DOHH2 (cell line): ENCODE results near the gene NPEPL1.

Experiments used
- EZH2phosphoT487 ChIP-seq: fragments of 200-600 bp; sonication (generic); IDR thresholded peaks from 2 replicates; pipeline ENCODE4 v1.6.1; 2017; ENCODE audit warnings: borderline replicate concordance, mild to moderate bottlenecking, antibody characterized with exemption, low read length, moderate library complexity, mixed read lengths
- TF ChIP-seq, protein P1 (sequence below): fragments of 200-600 bp; sonication (generic); IDR thresholded peaks from one replicate; pipeline ENCODE4 v1.5.1; 2014; ENCODE audit warnings: antibody characterized with exemption, mild to moderate bottlenecking, low read depth, low read length; ENCODE audit not compliant: poor library complexity, severe bottlenecking

DNA sequence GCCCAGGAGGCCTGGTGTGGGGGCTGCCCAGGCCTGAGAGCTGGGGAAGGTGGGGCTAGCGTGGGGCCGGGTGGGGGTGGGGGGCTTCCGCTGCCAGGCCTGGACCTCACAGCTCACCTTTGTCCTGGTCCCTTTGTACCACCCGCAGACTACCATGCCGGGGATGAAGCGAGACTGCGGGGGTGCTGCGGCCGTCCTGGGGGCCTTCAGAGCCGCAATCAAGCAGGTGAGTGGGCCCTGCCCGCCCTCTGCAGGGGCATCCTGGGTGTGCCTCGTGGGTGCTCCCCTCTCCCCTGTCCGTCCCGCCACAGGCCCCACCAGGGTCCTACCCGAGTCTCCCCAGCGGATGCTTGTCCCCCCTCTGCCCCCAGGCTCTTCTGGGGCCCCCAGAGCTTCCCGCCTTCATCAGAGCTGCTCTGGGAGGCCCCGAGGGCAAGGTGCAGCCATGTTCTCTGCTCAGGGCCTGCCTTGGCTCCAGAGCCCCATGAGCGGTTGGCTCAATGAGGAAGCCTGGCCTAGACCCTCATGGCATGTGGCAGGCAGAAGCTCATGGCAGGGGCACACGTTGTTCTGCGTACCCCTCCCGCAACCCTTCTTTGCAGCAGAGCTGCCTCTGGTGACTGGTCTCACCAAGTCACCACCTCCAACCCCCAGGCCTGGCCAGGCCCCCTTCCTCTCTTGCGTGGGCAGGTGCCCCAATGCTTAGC lies 14.5 kb downstream of the NPEPL1 start:
- TF ChIP-seq, protein P1, sequence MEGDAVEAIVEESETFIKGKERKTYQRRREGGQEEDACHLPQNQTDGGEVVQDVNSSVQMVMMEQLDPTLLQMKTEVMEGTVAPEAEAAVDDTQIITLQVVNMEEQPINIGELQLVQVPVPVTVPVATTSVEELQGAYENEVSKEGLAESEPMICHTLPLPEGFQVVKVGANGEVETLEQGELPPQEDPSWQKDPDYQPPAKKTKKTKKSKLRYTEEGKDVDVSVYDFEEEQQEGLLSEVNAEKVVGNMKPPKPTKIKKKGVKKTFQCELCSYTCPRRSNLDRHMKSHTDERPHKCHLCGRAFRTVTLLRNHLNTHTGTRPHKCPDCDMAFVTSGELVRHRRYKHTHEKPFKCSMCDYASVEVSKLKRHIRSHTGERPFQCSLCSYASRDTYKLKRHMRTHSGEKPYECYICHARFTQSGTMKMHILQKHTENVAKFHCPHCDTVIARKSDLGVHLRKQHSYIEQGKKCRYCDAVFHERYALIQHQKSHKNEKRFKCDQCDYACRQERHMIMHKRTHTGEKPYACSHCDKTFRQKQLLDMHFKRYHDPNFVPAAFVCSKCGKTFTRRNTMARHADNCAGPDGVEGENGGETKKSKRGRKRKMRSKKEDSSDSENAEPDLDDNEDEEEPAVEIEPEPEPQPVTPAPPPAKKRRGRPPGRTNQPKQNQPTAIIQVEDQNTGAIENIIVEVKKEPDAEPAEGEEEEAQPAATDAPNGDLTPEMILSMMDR, result no peak
- TF ChIP-seq EZH2phosphoT487, result no peak
